GM10847 (cell line): ENCODE data around the gene IL17RA.

Experiments
- POLR2A ChIP-seq: IDR thresholded peaks from 2 replicates; pipeline ENCODE4 v1.6.1; 2011; ENCODE audit not compliant: insufficient read length; ENCODE audit errors: extremely low read depth

Gene IL17RA

DNA sequence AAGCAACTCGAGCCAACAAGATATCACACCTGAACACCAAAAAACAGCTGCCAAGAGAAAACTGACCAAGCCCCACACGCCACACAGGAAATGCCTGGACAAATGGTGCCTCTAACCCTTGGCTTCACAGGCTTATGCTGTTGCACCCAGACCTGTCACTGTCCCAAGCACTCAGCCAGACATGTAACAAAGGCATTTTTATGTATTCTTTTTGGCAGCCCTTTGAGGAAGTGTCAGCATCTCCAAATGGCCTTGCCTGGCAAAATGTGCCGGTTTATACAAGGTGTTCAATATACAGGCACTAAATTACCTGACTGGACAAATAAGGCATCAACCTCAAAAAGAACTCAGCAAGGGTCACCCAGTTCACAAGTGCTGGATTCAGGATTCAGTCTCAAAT, 68.2 kb downstream of the IL17RA start:
- no peak for TF ChIP-seq POLR2A

DNA sequence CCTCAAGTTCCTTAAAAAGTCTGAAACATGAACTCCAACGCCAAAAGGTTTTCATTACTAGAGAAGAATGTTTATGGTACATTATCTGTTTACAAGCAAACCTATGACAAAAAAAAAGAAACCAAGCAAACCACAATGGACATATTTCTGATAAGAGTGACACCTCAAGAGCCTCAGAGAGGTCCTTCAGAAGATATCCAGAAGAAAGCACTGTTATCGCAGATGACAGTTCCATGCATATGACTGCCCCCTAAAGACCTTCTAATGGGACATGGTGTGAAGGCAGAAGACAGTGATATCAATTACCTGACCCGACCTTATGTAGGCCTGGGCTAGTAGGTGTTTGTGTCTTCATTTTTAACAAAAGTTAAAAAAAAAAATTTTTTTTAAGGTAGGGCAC, 71.1 kb downstream of the IL17RA start:
- TF ChIP-seq POLR2A, result no peak

DNA sequence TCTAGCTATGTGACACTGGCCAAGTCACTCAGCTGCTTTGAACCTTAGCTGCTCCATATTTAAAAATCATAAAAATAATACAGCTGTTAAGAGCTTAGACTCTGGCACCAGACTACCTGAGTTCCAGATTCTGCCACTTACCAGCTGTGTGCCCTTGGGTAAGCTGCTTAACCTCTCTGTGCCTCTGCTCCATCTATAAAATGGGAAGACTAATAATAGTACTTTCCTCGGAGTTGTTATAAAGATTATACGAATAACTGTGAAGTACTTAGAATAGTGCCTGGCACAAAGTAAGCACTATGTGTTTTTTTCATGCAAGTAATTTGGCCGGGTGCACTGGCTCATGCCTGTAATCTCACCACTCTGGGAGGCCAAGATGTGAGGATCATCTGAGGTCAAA, 72.9 kb downstream of the IL17RA start:
- no peak for TF ChIP-seq POLR2A

DNA sequence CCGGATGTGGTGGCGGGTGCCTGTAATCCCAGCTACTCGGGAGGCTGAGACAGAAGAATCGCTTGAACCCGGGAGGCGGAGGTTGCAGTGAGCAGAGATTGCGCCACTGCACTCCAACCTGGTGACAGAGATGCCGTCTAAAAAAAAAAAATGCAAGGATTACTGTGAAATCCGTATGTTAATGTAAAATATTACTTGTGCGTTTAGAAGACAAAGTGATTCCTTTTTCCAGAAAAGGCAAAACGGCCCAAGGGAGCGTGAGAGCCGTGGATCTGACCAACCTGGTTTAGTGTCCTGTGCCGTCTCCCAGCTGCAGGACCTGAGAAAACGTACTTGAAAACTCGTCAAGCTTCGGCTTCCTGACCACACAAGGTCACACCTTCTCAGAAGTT, 73.4 kb downstream of the IL17RA start:
- no peak for TF ChIP-seq POLR2A

DNA sequence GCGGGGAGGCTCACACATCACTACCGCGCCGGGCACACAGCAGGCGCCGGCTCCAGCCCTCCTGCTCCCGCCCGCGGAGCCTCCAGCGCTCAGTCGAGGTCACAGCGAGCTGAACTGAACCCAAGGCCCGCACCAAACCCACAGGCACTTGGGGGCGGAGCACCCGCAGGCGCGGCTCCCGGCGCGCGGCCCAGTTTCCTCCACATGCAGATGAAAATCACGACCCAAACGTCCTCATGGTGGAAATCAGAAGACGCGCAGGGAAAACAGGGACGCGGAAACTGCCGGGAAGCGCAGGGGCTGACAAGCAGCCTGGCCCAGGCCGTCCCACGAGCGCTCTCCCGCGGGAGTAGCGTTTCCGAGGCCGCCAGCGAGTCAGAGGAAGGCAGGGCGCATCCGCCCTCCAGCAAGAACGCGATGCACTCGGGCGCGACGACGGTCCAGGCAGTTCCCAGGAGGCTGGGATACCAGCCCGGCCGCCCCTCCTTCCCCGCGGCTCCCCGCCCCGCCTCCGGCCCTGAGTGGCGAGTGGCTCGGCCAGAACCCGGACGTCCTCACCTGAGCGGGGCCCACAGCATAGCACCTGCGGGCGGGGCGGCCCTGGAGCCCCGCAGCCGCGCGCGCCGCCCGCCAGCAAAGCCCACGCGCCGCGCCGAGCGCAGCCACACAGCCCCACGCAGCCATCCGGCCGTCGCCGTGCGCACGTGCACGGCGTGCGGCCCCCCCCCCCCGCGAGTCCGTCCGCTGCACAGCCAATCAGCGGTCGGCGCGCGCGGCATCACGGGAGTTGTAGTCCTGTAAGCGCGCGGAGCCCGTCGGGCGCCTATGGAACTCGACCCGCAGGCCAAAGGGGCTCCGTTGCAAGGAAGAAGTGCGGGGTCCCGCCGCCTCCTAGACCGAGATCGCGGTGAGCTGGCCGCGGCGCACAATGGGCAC, 74.0 kb downstream of the IL17RA start, which contains the start of gene HDHD5:
TSS of gene HDHD5 (minus strand) at position 710 of the 936 bp plus-strand sequence. CDS start at position 684, 26 bp downstream.
- TF ChIP-seq POLR2A, result peak; percentile 2

DNA sequence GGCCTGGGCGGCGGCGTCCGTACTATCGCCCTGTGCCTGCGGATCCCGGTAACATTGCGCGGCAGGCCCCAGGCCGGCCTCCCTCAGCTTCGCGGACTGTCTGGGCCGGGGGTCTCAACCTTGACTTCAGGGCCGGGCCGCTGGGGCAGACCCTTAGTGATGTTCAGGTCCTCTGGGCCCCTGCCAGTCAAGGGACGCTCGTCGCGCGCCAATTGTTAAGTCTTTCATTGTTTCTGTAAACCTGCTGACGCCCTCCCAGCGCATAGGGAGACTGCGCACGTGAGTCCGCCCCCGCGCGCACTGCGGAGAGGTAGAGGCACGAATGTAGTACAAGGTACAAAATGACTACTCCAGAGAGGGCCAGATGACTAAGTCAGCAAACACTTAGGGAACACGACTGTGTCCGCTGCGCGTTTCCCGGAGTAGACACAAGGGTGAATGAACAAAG, 74.7 kb downstream of the IL17RA start:
- TF ChIP-seq POLR2A, result no peak

DNA sequence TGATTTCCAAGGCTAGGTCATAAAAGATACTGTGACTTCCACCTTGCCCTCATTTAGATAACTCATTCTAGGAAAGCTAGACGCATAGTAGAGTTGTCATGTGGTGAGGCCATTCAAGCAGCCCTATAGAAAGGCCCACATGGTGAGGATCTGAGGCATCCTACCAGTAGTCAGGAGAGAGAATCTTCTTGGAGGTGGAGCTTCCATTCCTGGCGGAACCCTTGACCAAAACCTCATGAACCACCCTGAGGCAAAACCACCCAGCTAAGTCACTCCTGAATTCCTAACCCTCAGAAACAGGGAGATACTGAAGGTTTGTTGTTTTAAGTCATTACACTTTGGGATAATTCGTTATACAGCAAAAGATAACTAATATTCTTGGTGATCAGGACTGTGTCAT, 77.2 kb downstream of the IL17RA start:
- TF ChIP-seq POLR2A, result no peak

DNA sequence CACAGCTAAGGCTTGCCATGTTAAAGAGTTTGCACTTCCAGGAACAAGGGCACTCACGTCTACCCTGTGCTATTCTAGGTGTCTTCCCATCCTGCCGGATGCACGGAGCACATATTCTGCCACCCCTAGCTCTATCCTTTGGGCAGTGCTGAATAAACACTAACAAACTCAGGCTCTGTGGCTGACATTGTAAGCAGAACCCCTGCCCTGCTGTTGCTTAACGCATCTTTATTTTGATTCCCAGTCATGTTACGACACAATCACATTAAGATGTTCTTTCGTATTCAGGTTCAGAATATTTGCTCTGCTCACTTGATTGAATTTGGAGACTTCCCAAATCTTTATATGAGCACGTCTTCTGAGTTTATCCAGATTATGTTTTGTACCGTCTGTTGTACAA, 77.9 kb downstream of the IL17RA start:
- TF ChIP-seq POLR2A, result no peak

DNA sequence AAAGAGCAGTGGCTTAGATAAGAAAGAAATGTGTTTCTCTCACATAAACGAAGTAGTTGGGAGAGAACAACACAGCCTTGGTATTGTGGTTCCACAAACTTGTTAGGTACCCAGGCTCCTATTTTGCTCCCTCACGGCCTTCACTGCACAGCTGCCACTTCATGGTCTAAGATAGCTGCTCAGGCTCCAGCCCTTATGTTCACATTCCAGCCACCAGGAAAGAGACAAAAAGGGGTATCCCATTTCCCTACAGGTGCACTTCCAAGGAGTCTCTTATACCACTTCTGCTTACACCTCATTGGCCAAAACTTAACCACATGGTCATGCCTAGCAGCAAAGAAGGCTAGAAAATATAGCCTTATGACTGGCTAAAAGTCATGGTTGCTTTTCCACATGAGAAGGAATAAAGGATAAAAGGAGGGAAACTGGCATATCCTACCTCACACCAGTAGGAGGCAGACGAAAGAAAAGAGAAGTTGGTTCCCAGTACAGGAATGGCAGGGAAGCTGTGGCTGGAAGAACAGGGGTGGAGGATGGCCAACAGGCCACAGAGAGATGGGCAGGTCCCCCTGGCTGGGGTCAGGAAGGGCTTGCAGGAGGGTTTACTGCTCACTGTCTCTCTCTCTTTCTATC, 79.7 kb downstream of the IL17RA start:
- no peak for TF ChIP-seq POLR2A
